ENCODE results near the gene IL6ST.

Gene IL6ST

GRCh38 chr5:55985181-55985580 lies 9.6 kb downstream of the IL6ST start:
- Histone ChIP-seq H3K27me3 (ENCODE audit: insufficient read depth, low read length, poor library complexity, severe bottlenecking) (no peaks in the 10 kb centered on the region), H3K4me2 (ENCODE audit: low read depth, low read length, poor library complexity, severe bottlenecking) (no peak overlapping the region), H3K4me1 (ENCODE audit: insufficient read depth, low read length, poor library complexity, severe bottlenecking) (no peaks in the 10 kb centered on the region), H3K36me3 (ENCODE audit: insufficient read depth, low read length) (no peaks in the 10 kb centered on the region), H3K79me2 (ENCODE audit: insufficient read depth, low read length) (no peaks in the 10 kb centered on the region), H3K9ac (ENCODE audit: low read depth, low read length, poor library complexity, severe bottlenecking) (no peak overlapping the region), H3K9me3 (ENCODE audit: insufficient read depth, low read depth, low read length) (no peaks in the 10 kb centered on the region), H4K20me1 (ENCODE audit: insufficient read depth, low read length, poor library complexity, severe bottlenecking) (no peaks in the 10 kb centered on the region), H2AFZ (ENCODE audit: low read length) (no peak overlapping the region), H3K4me3 (ENCODE audit: low read length, poor library complexity, severe bottlenecking) (no peak overlapping the region), H3K9me2 (replicated peaks; ENCODE audit: low read depth, low read length) (no peaks in the 10 kb centered on the region), H3F3A (ENCODE audit: low read depth) (no peaks in the 10 kb centered on the region)
- TF ChIP-seq EZH2phosphoT487 (IDR thresholded peaks at IDR 0.05; ENCODE audit: borderline replicate concordance): no peak
- no peak for TF ChIP-seq CTCF (conservative IDR thresholded peaks at IDR 0.05; ENCODE audit: low read length)

GRCh38 chr5:55983986-55984385 lies 10.8 kb downstream of the IL6ST start:
- no peaks in the 10 kb centered on the region for H3K36me3 ChIP-seq (ENCODE audit: insufficient read depth, low read length)
- H3K4me1 ChIP-seq (ENCODE audit: insufficient read depth, low read length, poor library complexity, severe bottlenecking): no peaks in the 10 kb centered on the region
- H2AFZ ChIP-seq (ENCODE audit: low read length): no peak overlapping the region
- H3K9ac ChIP-seq (ENCODE audit: low read depth, low read length, poor library complexity, severe bottlenecking): no peak overlapping the region
- H3K79me2 ChIP-seq (ENCODE audit: insufficient read depth, low read length): no peaks in the 10 kb centered on the region
- no peak overlapping the region for H3K4me3 ChIP-seq (ENCODE audit: low read length, poor library complexity, severe bottlenecking)
- no peak for TF ChIP-seq CTCF (conservative IDR thresholded peaks at IDR 0.05; ENCODE audit: low read length)
- no peak for TF ChIP-seq EZH2phosphoT487 (IDR thresholded peaks at IDR 0.05; ENCODE audit: borderline replicate concordance)
- H3K4me2 ChIP-seq (ENCODE audit: low read depth, low read length, poor library complexity, severe bottlenecking): no peak overlapping the region
- H4K20me1 ChIP-seq (ENCODE audit: insufficient read depth, low read length, poor library complexity, severe bottlenecking): no peaks in the 10 kb centered on the region
- H3K9me2 ChIP-seq (replicated peaks; ENCODE audit: low read depth, low read length): no peaks in the 10 kb centered on the region
- H3F3A ChIP-seq (ENCODE audit: low read depth): no peaks in the 10 kb centered on the region
- H3K9me3 ChIP-seq (ENCODE audit: insufficient read depth, low read depth, low read length): no peaks in the 10 kb centered on the region
- H3K27me3 ChIP-seq (ENCODE audit: insufficient read depth, low read length, poor library complexity, severe bottlenecking): no peaks in the 10 kb centered on the region

DNA sequence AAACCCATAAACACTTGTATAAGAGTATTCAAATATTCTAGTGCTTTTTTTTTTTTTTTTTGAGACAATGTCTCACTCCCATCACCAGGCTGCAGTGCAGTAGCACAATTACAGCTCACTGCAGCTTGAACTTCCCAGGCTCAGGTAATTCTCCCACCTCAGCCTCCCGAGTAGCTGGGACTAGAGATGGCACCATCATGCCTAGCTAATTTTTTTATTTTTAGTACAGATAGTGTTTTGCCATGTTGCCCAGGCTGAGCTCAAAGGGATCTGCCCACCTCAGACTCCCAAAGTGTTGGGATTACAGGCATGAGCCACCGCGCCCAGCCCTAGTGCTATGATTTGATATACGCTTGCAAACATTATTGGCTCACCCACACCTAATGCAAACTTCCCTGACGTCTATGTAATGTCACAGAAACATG lies 11.8 kb downstream of the IL6ST start:
- TF ChIP-seq EZH2phosphoT487 (IDR thresholded peaks at IDR 0.05; ENCODE audit: borderline replicate concordance) (no peak), CTCF (conservative IDR thresholded peaks at IDR 0.05; ENCODE audit: low read length) (peak; percentile 38)
- Histone ChIP-seq H3K79me2 (ENCODE audit: insufficient read depth, low read length) (no peaks in the 10 kb centered on the region), H4K20me1 (ENCODE audit: insufficient read depth, low read length, poor library complexity, severe bottlenecking) (no peaks in the 10 kb centered on the region)

More for the DNA sequence above, 11.8 kb downstream of the IL6ST start:
- H3K27me3 ChIP-seq (ENCODE audit: insufficient read depth, low read length, poor library complexity, severe bottlenecking): no peaks in the 10 kb centered on the region
- no peak overlapping the region for H3K9ac ChIP-seq (ENCODE audit: low read depth, low read length, poor library complexity, severe bottlenecking)
- H3K4me1 ChIP-seq (ENCODE audit: insufficient read depth, low read length, poor library complexity, severe bottlenecking): no peaks in the 10 kb centered on the region
- H3K9me3 ChIP-seq (ENCODE audit: insufficient read depth, low read depth, low read length): no peaks in the 10 kb centered on the region
- no peaks in the 10 kb centered on the region for H3F3A ChIP-seq (ENCODE audit: low read depth)
- no peak overlapping the region for H2AFZ ChIP-seq (ENCODE audit: low read length)
- H3K4me3 ChIP-seq (ENCODE audit: low read length, poor library complexity, severe bottlenecking): no peak overlapping the region
- H3K4me2 ChIP-seq (ENCODE audit: low read depth, low read length, poor library complexity, severe bottlenecking): no peak overlapping the region
- H3K9me2 ChIP-seq (replicated peaks; ENCODE audit: low read depth, low read length): no peaks in the 10 kb centered on the region
- H3K36me3 ChIP-seq (ENCODE audit: insufficient read depth, low read length): no peaks in the 10 kb centered on the region

All from Loucy (cell line).